Transverse colon (tissue), 4 donors: ENCODE data around the gene MBOAT2.

Experiments used
- EP300 ChIP-seq: sonication (generic); formaldehyde crosslinking; IDR thresholded peaks from one replicate; pipeline ENCODE4 v1.6.1; 2017; ENCODE audit warnings: antibody characterized with exemption, low read depth
- POLR2AphosphoS5 ChIP-seq, 3 donors: sonication (generic); formaldehyde crosslinking; IDR thresholded peaks; one replicate each; pipeline ENCODE4 v1.6.1; 2016; ENCODE audit warnings: antibody characterized with exemption in 3 of 3
- TF ChIP-seq, protein P1 (sequence below), 5 experiments: fragments of 200-600 bp in 3 of 5; fragments of 450-650 bp in 2 of 5; sonication (generic) in 3 of 5; IDR thresholded peaks; 1 replicate in 2 of 5; 2 replicates in 3 of 5; pipeline ENCODE4 v1.5.1; 2016 to 2017; ENCODE audit warnings: antibody characterized with exemption in 5 of 5, inconsistent platforms in 3 of 5, mild to moderate bottlenecking in 2 of 5, moderate library complexity in 1 of 5

DNA sequence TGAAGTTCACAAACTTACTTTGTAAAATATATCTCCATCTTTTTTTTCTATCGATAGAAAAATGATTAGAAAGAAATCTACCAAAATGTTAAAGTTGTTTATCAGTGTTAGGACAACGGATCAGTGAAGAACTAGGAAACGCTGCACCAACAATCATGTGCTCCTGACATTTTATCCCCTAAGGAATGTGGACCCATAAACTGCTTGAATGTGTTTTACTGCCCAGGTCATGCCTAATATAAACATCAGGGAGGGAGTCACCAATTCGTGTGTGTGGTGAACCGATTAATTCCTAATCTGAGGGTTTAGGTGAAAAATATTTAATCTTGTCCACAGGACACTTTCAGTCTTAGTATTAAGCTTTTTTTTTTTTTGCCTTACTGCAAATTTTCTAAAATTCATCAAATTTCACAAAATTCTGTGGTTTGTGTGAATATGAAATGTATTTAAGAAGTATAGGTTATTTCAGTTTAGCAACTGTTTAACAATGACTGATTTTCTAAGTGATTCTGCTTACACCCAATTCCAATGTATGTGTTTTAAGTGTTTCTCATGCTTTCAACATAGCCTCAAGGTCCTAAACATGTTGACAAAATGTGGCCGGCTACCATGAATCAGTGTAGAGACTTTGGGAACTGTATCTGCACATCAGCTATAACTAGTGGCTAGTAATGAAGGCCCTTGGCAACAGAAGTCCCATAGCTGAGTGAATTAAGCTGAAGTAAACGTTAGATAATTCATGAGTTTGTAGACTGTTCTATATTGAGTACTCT is 155.0 kb downstream of the MBOAT2 start:
- TF ChIP-seq, protein P1, sequence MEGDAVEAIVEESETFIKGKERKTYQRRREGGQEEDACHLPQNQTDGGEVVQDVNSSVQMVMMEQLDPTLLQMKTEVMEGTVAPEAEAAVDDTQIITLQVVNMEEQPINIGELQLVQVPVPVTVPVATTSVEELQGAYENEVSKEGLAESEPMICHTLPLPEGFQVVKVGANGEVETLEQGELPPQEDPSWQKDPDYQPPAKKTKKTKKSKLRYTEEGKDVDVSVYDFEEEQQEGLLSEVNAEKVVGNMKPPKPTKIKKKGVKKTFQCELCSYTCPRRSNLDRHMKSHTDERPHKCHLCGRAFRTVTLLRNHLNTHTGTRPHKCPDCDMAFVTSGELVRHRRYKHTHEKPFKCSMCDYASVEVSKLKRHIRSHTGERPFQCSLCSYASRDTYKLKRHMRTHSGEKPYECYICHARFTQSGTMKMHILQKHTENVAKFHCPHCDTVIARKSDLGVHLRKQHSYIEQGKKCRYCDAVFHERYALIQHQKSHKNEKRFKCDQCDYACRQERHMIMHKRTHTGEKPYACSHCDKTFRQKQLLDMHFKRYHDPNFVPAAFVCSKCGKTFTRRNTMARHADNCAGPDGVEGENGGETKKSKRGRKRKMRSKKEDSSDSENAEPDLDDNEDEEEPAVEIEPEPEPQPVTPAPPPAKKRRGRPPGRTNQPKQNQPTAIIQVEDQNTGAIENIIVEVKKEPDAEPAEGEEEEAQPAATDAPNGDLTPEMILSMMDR (IDR thresholded peaks at IDR 0.05): no peak
- TF ChIP-seq EP300: no peak
- TF ChIP-seq POLR2AphosphoS5 (IDR thresholded peaks at IDR 0.05): no peak
